Activated CD4-positive, alpha-beta T cell treated with anti-CD3 and anti-CD28 coated beads for 36 hours (primary cell): ENCODE data around the gene TECTB. TPM values are rescaled to one million over a fixed set of nuclear protein-coding genes. Genes with fewer than 3 reads are reported as not detected.

Source experiments
- ATAC-seq: fragments of 200-7000 bp; cut with Tn5 transposase; one replicate; pipeline ENCODE4 v1.10.0; 2021; ENCODE audit warnings: mild to moderate bottlenecking, moderate library complexity
- CTCF ChIA-PET: fragments of 350-600 bp; sonication (Branson Sonifier 250); formaldehyde crosslinking; loops from one replicate; lab custom pipeline; 2021; ENCODE audit warnings: antibody characterized with exemption; lab: Charles Lee
- POLR2A ChIA-PET: fragments of 350-600 bp; sonication (Branson Sonifier 250); formaldehyde crosslinking; loops from one replicate; lab custom pipeline; 2021; ENCODE audit warnings: antibody characterized with exemption, inconsistent platforms; lab: Charles Lee
- DNase-seq: peaks from one replicate; pipeline ENCODE4 v3.0.0-alpha.2; 2020
- H3K27ac Mint-ChIP-seq: one replicate; pipeline ENCODE4 v1.8.0; 2021; ENCODE audit warnings: mixed read lengths
- H3K27me3 Mint-ChIP-seq: one replicate; pipeline ENCODE4 v1.8.0; 2021; ENCODE audit warnings: mixed read lengths
- H3K36me3 Mint-ChIP-seq: one replicate; pipeline ENCODE4 v1.8.0; 2021; ENCODE audit warnings: low read depth, mixed read lengths
- H3K4me1 Mint-ChIP-seq: one replicate; pipeline ENCODE4 v1.8.0; 2021; ENCODE audit warnings: mixed read lengths
- H3K4me3 Mint-ChIP-seq: one replicate; pipeline ENCODE4 v1.8.0; 2021; ENCODE audit warnings: mild to moderate bottlenecking, moderate library complexity, mixed read lengths
- H3K9me3 Mint-ChIP-seq: one replicate; pipeline ENCODE4 v1.8.0; 2021; ENCODE audit warnings: low read depth, mixed read lengths
- intact Hi-C, 2 experiments: fragments of 100-400 bp; cut with DNase I in 1 of 2; cut with micrococcal nuclease in 1 of 2; formaldehyde crosslinking; loops; one replicate each; pipeline versions ENCODE4 v1.14.2 to v1.15.1; 2022 to 2024; cut with DNase I, micrococcal nuclease
- total RNA-seq, 2 experiments: library from RNA; stranded (reverse); gene quantifications; one replicate each; pipeline ENCODE4 v1.2.3, GENCODE V29; 2021

The TECTB gene
- total RNA-seq, 2 experiments from 2014 or later = not detected

DNA sequence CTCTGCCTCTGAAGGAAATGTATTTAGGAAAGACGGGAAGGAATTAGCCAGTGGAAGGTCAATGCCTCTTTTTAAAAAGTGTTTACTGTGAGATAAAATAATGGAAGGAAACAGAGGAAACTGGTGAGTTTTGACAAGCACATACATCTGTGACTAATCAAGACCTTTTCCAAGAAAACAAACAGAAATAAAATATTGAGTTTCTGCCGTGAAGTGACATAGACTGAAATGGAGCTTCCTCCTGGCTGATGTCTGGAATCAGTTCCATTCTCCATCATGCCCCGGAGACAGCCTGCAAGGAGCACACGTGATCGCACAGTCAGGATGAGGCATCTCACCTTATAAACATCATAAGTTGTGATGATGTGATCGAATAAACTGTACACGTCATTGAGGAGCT is 30.7 kb downstream of the TECTB start:
- CTCF ChIA-PET = interaction anchor here (0.6 to 3.4 kb wide), 12 partner anchors 9 to 536 kb away, joined by 3 to 20 read pairs (median 3); no protein-coding TSS in a partner anchor
- intact Hi-C loops = loop anchor here in 1 of 2 experiments (1.0 to 2.0 kb wide), 5 partner anchors 121 to 557 kb away; partner anchors contain the start of gene GPAM
- no peaks in the 10 kb centered on the region for H3K36me3 Mint-ChIP-seq
- no peak overlapping the region for H3K27ac Mint-ChIP-seq
- H3K4me1 Mint-ChIP-seq = no peaks in the 10 kb centered on the region
- POLR2A ChIA-PET = interaction anchor here (0.6 kb wide), 1 partner anchor 10 kb away, joined by 3 read pairs; no protein-coding TSS in a partner anchor
- no peaks in the 10 kb centered on the region for H3K9me3 Mint-ChIP-seq
- H3K27me3 Mint-ChIP-seq = peaks cover 22% of the 10 kb centered on the region
- no peak for ATAC-seq
- no peak for DNase-seq
- H3K4me3 Mint-ChIP-seq = no peak overlapping the region

DNA sequence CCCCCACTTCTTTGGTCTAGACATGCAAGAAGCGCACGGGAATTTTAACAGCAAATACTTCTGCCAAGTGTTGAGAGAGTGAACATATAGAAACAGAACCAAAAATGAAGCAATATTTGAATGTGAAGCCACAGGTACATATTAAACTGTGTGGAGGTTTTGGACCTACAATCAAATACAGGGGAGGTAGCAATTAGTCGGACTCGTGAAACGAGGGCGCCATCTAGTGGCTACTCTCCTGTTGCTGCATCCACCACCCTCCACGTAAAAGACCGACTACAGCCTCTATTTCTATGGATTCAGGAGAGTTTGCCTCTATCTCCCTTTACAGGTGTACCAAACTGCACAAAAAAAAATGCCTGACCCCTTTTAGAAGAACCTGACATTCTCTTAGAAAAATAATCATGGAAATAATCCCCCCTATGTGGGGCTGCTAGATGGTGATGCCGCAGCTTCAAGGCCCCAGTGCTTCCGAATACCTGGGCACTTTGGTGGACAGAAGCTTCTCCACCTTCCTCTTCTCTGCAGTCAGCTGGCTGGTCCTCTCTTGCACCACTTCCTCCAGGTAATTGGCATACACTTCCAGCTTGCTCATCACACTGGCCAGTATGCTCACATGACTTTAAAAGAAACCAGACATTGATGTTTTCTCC is 31.7 kb downstream of the TECTB start:
- DNase-seq (peak; percentile 90), ATAC-seq (peak; percentile 83)
- CTCF ChIA-PET = interaction anchor here (0.6 to 3.4 kb wide), 17 partner anchors 9 to 537 kb away, joined by 3 to 20 read pairs (median 3); no protein-coding TSS in a partner anchor
- POLR2A ChIA-PET = no interaction called here
- H3K9me3 Mint-ChIP-seq = no peaks in the 10 kb centered on the region
- H3K4me3 Mint-ChIP-seq = no peak overlapping the region
- H3K27ac Mint-ChIP-seq = no peak overlapping the region
- peaks cover 22% of the 10 kb centered on the region for H3K27me3 Mint-ChIP-seq
- intact Hi-C loops = loop anchor here (1.0 to 5.0 kb wide), 9 partner anchors 120 to 558 kb away; partner anchors contain the start of gene GPAM (in 1 of the 2)
- H3K4me1 Mint-ChIP-seq = no peaks in the 10 kb centered on the region
- no peaks in the 10 kb centered on the region for H3K36me3 Mint-ChIP-seq

DNA sequence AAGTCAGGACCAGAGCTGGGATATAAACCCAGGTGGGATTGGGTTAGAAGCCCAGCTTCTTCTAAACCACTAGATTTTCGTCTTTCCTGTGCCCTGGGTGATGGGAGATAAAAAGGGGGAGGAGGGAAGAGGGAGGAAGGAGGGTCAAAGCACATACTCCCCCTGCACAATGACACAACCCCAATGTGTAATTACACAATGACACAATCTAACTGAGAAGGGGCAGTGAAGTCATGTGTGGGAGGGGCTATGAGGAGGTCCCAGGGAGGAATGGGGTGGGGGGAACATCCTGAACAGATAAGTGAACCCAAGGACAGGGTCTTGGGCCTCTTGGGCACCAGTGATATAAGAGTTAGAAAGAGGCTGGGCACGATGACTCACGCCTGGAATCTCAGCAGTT is 44.5 kb downstream of the TECTB start:
- no peak overlapping the region for H3K27ac Mint-ChIP-seq
- no peaks in the 10 kb centered on the region for H3K9me3 Mint-ChIP-seq
- H3K4me1 Mint-ChIP-seq = peaks cover 8% of the 10 kb centered on the region
- ATAC-seq (no peak), DNase-seq (no peak)
- H3K4me3 Mint-ChIP-seq = no peak overlapping the region
- POLR2A ChIA-PET = interaction anchor here (0.6 kb wide), 1 partner anchor 50 kb away, joined by 3 read pairs; no protein-coding TSS in a partner anchor
- intact Hi-C loops = no loop called here
- peaks cover 10% of the 10 kb centered on the region for H3K27me3 Mint-ChIP-seq
- CTCF ChIA-PET = interaction anchor here (0.6 to 1.2 kb wide), 3 partner anchors 13 to 276 kb away, joined by 3 to 5 read pairs (median 4); no protein-coding TSS in a partner anchor
- H3K36me3 Mint-ChIP-seq = no peaks in the 10 kb centered on the region

DNA sequence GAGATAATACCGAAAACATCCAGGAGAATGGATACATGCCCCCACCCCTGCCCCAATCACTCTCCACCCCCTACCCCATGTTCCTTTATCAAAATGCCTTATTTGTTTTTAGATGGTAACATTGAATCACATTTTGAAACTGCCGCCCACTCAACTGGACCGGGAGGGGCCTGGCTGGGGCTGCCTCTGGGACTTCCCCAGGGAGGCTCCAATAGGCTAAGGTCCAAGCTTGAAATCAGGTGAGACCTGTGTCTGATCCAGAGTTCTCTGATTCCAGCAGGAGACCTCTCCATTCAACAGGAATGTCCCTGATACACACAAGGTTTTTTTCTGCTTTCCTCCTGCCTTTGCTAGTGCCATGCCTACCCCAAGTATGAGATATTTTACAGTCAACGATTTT is 47.0 kb downstream of the TECTB start:
- Mint-ChIP-seq H3K9me3 (no peaks in the 10 kb centered on the region), H3K27ac (no peak overlapping the region), H3K4me1 (peaks cover 9% of the 10 kb centered on the region), H3K36me3 (no peaks in the 10 kb centered on the region), H3K27me3 (peaks cover 9% of the 10 kb centered on the region), H3K4me3 (no peak overlapping the region)
- no peak for ATAC-seq
- CTCF ChIA-PET = interaction anchor here (0.8 to 1.5 kb wide), 2 partner anchors 16 to 191 kb away, joined by 3 read pairs; no protein-coding TSS in a partner anchor
- intact Hi-C loops = no loop called here
- POLR2A ChIA-PET = no interaction called here
- DNase-seq = peak; percentile 43

DNA sequence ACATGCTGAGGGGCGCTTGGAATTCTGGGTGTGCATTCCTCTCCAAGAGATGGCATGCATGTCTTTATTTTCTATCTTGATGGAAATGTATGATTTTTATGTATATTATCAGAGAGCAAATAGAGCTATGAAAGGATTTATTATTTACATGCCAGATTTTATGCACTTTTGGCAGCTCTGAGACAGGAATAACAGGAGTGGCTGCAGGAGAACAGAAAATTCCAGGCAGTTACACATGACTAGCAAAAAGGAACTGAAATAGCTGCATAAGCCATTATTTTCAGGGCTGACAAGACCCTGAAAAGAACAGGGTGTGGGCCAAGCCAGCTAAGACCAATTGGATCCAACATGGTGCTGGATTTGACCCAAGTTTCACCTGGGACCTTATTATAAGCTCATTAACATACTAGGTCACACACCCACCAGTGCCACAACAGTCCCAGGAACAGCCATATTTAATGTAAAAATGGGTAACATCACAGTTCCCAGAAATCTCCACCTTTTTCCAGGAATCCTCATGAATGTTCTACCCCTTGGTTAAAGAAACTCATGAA is 47.5 kb downstream of the TECTB start:
- ATAC-seq = no peak
- Mint-ChIP-seq H3K27me3 (peaks cover 5% of the 10 kb centered on the region), H3K9me3 (no peaks in the 10 kb centered on the region), H3K4me3 (no peak overlapping the region), H3K36me3 (no peaks in the 10 kb centered on the region), H3K4me1 (peaks cover 9% of the 10 kb centered on the region), H3K27ac (no peak overlapping the region)
- no peak for DNase-seq
- intact Hi-C loops = no loop called here
- POLR2A ChIA-PET = no interaction called here
- CTCF ChIA-PET = interaction anchor here (0.8 to 1.5 kb wide), 3 partner anchors 16 to 194 kb away, joined by 3 read pairs; no protein-coding TSS in a partner anchor

DNA sequence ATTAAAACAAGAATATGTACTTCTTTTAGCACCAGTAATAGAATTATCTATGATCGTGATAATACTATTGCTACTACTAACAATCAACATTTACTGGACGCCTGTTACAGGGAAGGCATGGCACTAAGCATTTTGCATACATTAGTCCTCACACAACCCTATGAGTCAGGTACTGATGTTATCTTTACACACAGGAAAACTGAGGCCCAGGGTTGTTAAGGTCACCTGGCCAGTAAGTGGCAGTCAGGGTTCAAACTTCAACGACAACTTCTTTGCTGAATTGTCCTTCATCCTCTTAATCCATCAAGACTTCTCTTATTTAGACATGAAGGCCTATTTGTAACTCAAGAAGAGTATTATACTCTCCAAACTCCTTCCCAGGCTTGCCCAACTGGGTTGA is 48.8 kb downstream of the TECTB start:
- H3K27ac Mint-ChIP-seq = no peak overlapping the region
- no peak overlapping the region for H3K4me3 Mint-ChIP-seq
- intact Hi-C loops = no loop called here
- H3K9me3 Mint-ChIP-seq = no peaks in the 10 kb centered on the region
- DNase-seq (no peak), ATAC-seq (no peak)
- POLR2A ChIA-PET = no interaction called here
- H3K36me3 Mint-ChIP-seq = no peaks in the 10 kb centered on the region
- peaks cover 12% of the 10 kb centered on the region for H3K4me1 Mint-ChIP-seq
- CTCF ChIA-PET = interaction anchor here (0.9 kb wide), 1 partner anchor 25 kb away, joined by 3 read pairs; no protein-coding TSS in a partner anchor
- peaks cover 8% of the 10 kb centered on the region for H3K27me3 Mint-ChIP-seq

DNA sequence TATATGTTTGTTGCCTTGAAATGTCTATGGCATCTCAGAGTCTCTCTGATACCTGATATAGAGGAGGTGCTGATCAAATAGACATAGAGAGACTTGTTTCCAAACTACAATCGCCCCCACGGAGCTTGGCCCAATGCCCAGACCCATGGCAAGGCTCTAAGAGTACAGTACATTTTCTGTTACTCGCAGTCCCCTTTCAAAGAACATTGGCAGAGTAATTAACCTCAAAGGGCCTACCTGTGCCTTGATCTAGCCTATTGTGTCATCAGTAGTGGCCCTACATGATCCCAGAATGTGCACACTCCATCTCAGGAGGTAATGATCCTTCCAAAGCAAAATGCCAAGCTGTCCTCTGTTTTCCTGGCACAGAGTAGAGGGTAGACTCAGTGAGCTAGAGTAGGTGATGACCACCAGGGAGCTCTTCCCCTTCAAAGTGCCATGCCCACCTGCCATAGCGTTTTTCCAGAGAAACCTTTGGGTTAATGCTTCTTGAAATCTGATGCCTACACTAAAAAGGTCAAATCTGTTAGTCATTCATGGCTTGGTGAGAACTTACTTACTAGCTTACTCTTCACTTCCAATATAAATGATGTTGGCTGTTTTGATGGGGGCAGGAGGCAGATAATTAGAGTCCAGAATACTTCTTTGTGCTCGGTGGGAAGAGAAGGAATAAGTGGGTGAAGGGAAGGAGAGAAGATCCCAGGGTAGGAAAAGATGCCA is 49.5 kb downstream of the TECTB start:
- Mint-ChIP-seq H3K4me1 (peaks cover 12% of the 10 kb centered on the region), H3K27me3 (peaks cover 15% of the 10 kb centered on the region), H3K27ac (no peak overlapping the region), H3K4me3 (no peak overlapping the region), H3K36me3 (no peaks in the 10 kb centered on the region), H3K9me3 (no peaks in the 10 kb centered on the region)
- DNase-seq (peak; percentile 24), ATAC-seq (peak; percentile 19)
- ChIA-PET CTCF (interaction anchor here (0.9 kb wide), 2 partner anchors 17 to 25 kb away, joined by 3 read pairs; no protein-coding TSS in a partner anchor), POLR2A (no interaction called here)
- intact Hi-C loops = no loop called here

DNA sequence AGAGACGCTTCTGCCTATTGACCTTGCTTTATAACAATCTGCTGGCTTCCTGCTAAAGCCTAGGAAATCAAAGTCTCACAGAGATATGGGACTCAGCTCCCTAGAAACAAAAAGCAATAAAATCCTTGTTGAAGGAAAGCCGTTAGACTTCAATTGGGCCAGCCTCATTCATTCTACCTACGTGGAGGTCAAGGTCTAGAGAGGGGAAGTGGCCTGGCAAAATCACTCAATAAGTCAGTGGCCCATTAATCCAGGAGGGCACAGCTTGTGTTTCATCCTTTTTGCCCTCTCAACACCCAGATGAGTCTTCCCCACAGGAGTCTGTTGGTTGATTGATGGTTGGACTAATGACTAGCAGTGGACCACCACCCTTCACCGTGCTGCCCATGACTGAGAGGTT is 50.3 kb downstream of the TECTB start:
- H3K9me3 Mint-ChIP-seq = no peaks in the 10 kb centered on the region
- peaks cover 14% of the 10 kb centered on the region for H3K27me3 Mint-ChIP-seq
- H3K4me3 Mint-ChIP-seq = no peak overlapping the region
- ATAC-seq (no peak), DNase-seq (no peak)
- no peaks in the 10 kb centered on the region for H3K36me3 Mint-ChIP-seq
- intact Hi-C loops = no loop called here
- ChIA-PET POLR2A (no interaction called here), CTCF (no interaction called here)
- H3K4me1 Mint-ChIP-seq = peaks cover 12% of the 10 kb centered on the region
- no peak overlapping the region for H3K27ac Mint-ChIP-seq

DNA sequence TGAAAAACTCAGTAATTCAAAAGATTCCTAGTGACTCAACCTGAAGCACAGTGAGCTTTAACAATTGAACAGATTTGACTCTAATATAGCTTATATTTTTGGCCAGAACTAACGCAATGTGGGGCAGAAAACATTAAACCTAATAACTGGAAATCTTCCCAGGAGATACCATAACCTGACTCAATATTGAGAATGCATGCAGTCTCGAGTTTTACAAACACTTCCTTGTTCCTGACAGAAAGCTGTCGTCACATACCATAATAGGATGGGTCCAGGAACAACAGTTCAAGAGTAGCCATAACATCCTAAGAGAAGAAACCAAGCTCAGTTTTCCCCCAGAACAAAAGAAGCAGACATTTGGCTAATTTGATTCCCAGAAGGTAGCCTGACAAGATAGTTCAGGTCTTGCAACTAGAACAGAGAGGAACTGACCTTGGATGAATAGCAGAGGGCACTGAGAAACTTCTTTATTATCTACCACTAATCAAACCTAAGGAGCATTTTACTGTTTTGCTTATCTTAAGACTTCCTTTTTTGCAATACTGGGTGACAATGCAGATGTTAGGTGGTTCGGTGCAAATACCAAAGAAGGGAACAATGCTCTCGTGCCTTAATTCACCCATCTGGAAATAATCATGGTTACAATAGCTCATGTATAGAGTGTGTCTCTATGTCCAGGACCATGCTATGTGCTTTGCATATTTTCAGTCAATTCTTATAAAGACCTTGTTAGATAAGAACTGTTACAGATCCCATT is 52.1 kb downstream of the TECTB start:
- Mint-ChIP-seq H3K4me3 (no peak overlapping the region), H3K36me3 (no peaks in the 10 kb centered on the region), H3K9me3 (no peaks in the 10 kb centered on the region), H3K27ac (no peak overlapping the region), H3K4me1 (peaks cover 9% of the 10 kb centered on the region), H3K27me3 (peaks cover 14% of the 10 kb centered on the region)
- no peak for DNase-seq
- ATAC-seq = no peak
- POLR2A ChIA-PET = interaction anchor here (0.6 kb wide), 1 partner anchor 159 kb away, joined by 3 read pairs; no protein-coding TSS in a partner anchor
- CTCF ChIA-PET = interaction anchor here (0.6 to 1.2 kb wide), 5 partner anchors 20 to 173 kb away, joined by 3 to 5 read pairs (median 3); no protein-coding TSS in a partner anchor
- intact Hi-C loops = no loop called here

DNA sequence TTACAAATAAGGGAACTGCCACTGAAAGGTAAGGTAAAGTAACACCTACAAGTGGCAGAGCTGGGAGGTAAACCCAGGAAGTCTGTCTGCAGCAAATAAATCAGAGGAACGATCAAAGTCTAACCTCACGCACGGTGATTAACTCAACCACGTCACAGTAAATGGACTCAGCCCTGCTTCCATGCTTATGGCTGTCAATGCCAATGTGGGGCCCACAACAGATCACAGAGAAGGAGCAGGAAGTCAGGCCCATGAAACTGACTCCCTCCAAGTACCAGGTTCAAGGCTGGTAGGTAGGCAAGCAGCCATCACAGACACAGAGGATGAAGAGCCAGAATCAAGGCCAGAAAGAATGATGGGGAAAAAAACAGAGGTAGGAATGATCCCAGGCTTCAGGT is 52.7 kb downstream of the TECTB start:
- Mint-ChIP-seq H3K4me3 (no peak overlapping the region), H3K27me3 (peaks cover 14% of the 10 kb centered on the region), H3K36me3 (no peaks in the 10 kb centered on the region), H3K9me3 (no peaks in the 10 kb centered on the region), H3K27ac (no peak overlapping the region), H3K4me1 (peaks cover 7% of the 10 kb centered on the region)
- ATAC-seq (no peak), DNase-seq (no peak)
- CTCF ChIA-PET = interaction anchor here (0.6 to 0.7 kb wide), 2 partner anchors 20 to 172 kb away, joined by 3 read pairs; no protein-coding TSS in a partner anchor
- POLR2A ChIA-PET = interaction anchor here (0.6 kb wide), 1 partner anchor 12 kb away, joined by 3 read pairs; no protein-coding TSS in a partner anchor
- intact Hi-C loops = no loop called here
